Kidney capillary endothelial cell (primary cell): ENCODE results near the gene CAPN10.

Source experiments
- DNase-seq: peaks from one replicate; pipeline ENCODE4 v3.0.0-alpha.2; 2018; ENCODE audit warnings: low spot score

CAPN10 gene

DNA sequence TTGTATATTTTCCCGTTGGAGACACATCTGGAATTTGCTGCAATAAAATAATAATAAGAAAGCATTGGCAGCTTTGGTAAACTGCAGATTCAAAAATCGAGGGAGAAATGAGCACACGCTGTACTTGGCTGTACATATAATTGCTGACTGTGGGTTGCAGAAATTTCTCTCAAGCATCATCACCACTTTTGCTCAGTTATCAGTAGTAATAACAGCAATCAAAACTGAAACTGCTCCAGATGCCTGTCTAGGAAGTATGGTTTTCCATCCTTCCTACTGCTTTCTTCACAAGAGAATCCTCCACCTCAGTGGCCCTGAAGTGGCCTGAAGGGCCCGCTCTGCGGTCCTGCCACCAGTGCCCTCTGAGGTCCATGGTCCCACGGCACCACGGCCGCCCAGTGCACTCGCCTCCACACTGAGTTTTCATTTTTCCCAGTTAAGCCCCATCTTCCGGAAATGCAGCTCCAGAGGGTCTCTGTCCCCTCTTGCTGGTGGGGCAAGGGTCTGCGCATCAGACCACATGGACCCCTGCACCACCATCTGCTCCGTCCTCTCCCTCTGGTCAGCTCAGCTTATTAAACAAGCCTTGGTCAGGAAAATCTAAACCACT, 22.5 kb upstream of the CAPN10 start:
- DNase-seq: no peak

DNA sequence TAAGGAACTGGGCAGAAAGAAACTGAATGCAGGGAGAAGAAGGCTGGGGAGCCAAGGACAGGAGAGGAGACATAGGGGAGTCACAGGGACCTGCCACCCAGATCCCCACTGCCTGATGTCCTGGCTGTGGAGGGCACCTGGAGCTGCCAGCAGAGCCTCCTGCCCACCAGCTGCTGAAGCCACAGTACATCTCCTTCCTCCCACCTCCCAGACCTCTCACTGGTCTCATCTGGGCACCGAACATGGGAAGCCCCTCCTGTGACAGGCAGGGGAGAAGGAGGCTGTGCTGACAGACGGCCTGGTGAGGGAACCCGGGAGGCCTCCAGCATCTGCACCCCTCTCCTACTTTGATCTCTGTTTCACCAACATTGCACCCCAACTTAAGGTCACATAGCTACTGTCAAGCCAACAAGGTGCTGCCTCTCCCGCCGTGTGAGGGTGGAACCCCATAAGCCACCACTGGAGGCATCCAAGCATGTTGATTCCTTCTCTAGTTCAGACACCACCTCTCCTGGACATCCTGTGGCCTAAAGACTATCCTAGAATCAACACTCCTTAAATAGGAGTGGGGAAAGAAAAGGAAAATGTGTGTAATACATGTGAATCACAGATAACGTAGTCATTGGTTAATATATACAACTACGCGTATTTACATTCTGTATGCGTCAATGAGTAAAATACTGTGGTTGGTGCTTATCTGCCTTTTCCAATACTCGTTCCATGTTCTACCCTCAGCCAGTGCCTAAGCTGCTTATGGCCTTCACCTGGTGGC, 21.8 kb upstream of the CAPN10 start:
- no peak for DNase-seq

DNA sequence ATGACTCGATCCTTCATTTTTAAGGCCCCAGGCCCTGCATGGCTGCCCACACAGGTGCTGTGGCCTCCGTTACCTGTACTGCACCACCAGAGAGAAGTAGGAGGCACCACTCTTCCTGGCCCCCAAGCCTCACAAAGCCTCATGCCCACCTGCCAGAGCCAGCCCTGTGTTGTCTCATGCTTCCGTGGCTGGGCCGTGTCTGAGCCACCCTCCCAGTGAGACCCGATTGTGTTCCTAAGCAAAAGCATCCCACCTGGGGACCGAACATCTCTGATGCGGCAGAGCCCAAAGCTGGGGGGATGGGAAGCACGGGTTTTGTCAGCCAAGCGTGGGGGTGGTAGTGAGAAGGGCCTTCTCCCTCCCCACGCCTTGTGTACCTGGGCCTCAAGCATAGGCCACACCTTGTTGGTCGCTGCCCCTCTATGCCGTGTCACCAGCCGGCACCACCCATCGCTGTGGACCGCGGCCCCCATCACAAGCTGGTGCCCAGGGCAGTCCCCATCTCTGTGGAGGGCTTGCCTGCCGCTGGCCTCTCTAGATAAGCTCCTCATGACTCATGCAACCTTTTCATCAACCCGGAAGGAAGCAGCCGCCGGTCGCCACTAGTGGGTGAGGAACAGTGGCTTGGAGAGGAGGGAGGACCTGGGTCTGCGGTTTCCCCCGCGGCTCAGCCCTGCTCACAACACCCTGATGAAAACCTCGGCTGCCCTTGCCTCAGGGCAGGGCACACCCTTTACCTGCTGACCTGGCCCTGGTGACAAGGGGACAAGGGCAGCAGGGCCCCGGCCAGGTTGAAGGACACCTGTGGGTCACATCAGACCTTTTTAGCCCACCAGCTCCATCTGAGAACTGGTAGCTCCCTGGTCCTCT, 21.0 kb upstream of the CAPN10 start:
- DNase-seq: peak; percentile 85

GRCh38 chr2:240566203-240567136, 20.1 kb upstream of the CAPN10 start:
- DNase-seq: peak; percentile 83

DNA sequence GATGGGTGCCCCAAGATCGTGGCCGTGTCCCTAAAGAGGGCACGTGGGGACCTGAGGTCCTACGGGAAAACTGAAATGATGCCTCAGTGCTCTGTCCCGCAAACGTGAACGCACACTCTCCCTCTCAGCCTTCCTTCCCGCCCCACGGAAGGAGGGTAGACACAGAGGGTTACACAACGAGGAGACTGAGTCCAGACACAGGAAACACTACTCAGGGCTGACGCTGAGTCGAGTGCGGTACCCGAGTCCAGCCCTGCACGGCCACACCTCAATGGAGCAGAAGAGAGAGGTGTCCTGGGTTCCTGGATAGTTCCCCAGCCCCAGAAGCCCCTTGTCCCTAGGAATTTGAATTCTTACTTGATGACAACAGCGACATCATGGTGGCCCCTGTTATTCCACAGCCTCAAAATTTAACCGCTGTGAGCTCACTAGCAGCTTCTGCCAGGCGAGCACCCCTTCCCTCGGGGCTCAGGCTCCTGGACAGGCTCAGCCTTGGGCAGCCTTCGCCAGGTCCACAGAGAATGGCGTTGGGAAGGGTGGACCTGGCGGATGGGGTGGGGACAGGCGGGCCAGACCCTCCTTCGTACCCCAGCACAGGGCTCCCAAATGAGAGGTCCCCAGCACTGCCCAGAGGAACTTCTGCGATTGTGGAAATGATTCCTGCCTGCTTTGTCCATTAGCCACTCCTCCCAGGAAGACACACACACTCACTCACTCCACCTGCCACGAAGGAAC, 19.2 kb upstream of the CAPN10 start:
- DNase-seq: no peak

- DNase-seq: no peak
Observed at GRCh38 chr2:240567872-240568677, 18.5 kb upstream of the CAPN10 start, which contains the start of gene RNPEPL1. TSS of gene RNPEPL1 (plus strand) at chr2:240568484. CDS start at chr2:240568587, 103 bp downstream.

GRCh38 chr2:240568678-240569522, 17.6 kb upstream of the CAPN10 start:
- no peak for DNase-seq

DNA sequence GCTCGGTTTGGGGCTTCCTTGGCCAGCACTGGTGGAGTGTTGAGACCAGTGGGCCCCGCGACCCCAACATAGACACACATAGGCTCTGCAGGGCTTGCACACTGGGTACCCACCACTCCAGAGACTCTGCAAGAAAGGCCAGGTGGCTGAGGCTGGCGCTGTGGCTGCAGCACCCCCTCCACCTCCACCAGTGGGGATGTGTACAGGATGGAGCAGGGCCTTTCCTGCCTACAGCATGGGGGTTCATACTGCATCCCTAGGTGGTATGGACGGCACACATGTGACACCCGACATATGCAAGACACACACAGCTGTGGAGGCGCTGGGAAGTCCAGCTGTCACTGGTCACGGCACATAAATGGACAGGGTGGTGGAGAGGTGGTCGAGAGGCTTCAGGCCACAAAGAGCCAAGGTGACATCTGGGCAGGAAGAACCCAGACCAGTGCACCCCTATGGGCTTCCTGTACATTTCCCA, 17.0 kb upstream of the CAPN10 start:
- no peak for DNase-seq

DNA sequence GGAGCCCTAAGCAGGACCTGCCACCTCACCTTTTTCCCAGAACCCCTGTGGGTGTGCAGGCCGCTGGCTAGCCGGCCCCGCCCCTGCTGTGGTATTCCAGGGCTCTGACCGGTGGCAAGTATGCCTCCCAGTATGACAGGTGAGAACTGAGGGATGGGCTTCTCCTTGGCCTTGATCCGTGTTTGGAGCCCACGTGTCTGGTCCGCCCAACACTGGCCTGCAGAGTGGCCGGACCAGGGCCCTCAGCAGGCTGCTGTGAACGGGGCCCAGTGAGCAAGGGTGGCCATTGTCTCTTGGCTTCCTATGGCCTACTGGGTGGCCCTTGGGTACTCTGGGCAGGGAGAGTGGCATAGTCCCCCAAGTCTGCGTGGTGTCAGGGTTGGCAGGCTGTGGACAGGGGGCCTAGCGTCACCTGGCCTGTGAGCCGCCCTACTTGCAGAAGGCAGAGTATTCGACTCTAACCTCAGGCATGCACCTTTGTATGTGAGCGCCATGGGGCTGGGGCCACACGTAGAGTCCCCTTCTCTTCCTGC, 16.5 kb upstream of the CAPN10 start:
- no peak for DNase-seq

DNA sequence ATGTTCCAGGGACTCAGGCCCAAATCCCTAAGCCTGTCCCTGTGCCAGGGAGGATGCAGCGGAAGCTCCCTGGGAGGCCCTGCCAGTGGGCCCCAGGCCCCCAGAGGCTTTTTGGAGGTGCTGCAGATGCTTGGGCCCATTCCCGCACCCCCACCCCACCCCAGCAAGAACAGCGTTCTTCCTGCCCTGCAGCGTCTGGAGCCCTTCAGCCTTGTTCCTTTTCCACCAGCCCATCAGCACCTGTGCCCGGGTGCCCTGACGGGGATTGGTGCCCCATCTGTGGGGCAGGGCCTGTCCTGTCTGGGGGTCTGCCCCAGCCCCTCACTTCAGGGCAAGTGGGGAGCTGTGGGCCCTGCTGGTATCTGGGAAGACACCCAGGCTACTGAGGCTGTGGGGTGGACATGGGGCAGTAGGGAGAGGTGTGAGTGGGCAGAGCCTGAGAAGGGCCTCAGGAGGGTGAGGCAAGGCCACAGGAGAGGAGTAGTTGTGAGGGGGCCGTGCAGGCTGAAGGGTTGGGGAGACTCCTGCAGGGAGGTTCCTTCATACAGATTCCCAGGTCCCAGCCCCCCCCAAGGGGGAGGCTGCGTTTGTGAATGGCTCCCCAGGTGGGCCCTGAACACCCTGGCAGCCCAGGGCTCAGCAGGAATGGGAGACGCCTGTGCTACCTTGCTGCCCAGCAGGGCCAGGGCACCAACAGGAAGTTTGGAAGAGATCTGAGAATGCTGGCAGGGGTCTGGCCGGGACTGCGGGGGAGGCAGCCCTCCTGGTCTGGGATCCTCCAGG, 15.8 kb upstream of the CAPN10 start:
- DNase-seq: no peak

DNA sequence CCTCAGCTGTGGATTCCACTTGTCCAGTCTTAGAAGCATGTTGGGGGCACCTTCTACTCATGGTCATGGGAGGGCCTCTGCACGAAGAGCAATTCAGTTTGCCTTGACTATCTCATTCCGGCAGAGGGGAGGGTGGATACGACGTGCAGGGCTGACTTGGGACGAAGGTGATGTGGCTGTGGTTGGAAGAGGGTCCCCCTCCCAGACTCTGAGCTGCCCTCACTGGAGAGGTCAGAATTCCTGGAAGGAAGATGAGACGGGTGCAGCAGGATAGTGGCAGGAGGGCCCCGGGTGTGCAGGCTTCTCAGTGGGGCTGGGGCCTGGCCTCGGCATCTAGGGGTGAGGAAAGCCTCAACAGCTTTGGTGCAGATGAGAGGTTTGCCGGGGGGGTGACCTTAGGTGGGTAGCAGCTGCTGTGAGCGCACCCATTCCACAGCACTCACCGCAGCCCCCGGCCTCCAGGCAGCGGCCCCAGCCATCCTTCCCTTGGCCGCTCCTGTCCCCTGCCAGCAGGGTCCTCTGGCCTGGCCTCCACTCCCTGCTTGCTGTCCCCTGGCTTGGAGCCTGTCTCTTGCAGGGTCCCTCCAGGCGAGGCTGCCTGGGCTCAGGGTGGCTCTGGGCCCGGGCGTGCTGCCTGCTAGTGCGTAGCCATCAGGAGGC, 15.1 kb upstream of the CAPN10 start:
- DNase-seq: no peak

DNA sequence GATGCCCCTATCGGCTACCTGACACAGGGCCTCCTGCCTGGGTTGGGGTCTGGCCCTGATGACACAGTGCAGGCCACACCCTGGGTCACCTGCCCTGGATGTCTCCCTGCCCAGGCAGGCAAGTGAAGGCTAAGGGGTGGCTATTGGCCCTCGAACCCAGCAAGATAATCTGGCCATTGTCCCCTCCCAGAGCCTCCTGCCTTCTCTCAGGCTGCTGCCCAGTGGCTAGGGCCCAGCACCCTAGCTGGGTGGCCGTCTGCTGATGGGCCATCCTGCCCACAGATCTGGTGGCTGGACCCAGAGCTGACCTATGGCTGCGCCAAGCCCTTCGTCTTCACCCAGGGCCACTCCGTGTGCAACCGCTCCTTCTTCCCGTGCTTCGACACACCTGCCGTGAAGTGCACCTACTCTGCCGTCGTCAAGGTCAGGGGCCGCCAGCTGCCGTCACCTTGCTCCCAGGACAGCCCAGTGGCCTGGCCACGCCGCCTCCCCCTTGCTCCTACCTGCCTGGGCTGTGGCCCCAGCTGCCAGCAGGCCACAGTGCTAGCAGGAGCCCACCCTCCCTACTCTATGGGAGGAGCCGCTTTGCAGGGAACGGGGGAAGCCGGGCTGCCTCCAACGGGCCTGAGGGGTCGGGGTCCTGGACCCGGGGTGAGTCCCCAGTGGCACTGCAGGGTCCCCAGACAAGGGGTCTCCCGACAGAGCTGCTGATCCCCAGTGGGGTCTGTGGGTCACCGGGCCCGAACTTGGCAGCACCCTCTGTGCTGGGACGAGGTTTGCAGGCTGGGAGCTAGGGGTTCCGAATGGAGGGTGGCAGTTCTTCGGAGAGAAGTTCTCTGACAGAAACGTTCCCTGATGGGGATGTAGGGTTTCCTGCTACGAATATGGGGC, 14.1 kb upstream of the CAPN10 start:
- no peak for DNase-seq

GRCh38 chr2:240573071-240573515, 13.4 kb upstream of the CAPN10 start:
- DNase-seq: no peak

GRCh38 chr2:240573516-240574385, 12.8 kb upstream of the CAPN10 start:
- DNase-seq: no peak
